HG03135 (cell line): Measurements from ENCODE around the gene PHLDB3.
"Not testable (repeated sequence)": the region's sequence is repeated elsewhere in the genome, so short reads cannot be mapped to it uniquely, and the experiment has no call there.

Experiments used
- ATAC-seq: cut with Tn5 transposase; IDR thresholded peaks from one replicate; pipeline ENCODE4 v1.9.1; 2021; ENCODE audit warnings: mild to moderate bottlenecking, moderate library complexity; ENCODE audit not compliant: unreplicated experiment

The PHLDB3 gene

DNA sequence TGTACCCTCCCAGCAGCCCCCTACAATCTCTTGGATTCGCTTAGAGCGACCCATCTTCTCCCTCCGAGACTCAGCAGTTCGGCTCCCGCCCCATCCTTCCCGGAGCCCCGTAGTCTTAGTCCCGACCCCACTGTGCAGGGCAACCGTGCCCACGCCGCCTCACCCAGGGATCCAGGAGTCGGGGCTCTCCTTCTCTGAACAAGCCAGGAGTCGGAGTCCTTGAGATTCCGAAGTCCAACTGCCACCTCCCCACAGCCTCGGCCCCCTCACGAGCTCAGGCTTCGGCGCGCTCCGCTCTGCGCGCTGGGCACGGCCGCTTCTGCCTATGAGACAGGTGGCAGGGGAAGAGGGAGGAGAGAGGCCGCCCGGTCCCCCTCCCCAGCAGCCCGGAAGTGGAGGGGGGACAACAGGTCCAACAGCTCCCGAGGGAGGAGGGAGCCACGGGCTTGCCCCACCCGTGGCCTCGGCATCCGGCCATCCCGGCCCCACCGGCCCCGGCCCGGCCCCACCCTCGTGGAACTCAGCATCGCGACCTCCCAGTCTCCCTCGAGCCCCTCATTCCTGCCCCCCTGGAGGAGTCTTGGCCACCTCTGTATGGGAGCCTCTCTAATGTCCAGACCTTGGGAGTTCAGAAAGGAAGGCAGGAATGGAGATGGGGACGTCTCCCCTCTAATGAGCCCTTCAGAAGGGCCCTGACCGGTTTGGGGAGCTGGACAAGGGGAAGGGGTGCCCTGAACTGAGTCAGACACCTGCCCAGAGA lies at the start of gene PHLDB3:
Gene PHLDB3, minus strand, starts transcription at position 321 of the 760 bp plus-strand sequence. CDS start 628 bp downstream, outside the sequence.
- peak; percentile 12 for ATAC-seq

DNA sequence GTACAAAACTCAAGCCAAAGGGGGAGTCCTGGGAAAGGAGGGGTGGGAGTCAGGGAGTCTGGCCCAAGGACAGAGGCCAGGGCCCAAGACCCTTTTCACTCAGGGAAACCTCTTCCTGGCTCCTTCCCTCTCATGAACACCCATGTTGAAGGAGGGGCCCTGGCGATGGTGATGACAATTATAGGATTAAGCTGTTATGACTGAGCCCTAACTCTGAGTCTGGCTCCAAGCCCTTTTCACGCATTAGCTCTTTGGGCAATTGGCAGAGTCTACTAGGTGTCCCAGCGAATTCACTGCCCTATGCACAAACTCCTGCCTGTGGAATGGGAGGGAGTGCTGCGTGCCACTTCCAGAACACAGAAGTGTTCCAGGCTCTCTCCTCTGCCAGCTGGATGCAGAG lies 49.1 kb upstream of the PHLDB3 start:
- ATAC-seq, result no peak

DNA sequence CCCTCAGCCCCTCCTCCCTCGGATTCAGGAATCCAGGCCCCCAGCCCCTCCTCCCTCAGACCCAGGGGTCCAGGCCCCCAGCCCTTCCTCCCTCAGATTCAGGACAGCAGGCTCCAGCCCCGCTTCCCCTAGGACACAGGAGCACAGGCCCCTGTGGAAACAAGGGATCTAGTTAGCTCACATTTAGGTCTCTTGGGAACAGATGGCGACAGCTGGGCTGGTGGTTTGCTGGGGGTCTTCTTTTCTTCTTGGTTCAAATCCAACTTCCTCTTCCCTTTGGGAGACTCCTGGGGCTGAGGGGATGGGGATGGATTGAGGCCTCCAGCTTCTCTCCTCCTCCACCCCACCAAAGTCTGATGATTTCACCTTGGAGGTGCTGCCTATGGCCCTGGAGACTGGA lies 48.1 kb upstream of the PHLDB3 start:
- ATAC-seq, result no peak

DNA sequence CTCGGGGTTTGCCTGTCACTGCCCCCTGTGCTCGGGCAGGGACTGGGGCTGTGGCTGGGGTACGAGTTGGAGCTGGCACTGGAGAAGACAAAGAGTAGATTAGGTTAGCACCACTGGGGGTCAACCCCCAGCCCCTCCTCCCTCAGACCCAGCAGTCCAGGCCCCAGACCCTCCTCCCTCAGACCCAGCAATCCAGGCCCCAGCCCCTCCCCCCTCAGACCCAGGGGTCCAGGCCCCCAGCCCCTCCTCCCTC lies 47.6 kb upstream of the PHLDB3 start:
- no peak for ATAC-seq

DNA sequence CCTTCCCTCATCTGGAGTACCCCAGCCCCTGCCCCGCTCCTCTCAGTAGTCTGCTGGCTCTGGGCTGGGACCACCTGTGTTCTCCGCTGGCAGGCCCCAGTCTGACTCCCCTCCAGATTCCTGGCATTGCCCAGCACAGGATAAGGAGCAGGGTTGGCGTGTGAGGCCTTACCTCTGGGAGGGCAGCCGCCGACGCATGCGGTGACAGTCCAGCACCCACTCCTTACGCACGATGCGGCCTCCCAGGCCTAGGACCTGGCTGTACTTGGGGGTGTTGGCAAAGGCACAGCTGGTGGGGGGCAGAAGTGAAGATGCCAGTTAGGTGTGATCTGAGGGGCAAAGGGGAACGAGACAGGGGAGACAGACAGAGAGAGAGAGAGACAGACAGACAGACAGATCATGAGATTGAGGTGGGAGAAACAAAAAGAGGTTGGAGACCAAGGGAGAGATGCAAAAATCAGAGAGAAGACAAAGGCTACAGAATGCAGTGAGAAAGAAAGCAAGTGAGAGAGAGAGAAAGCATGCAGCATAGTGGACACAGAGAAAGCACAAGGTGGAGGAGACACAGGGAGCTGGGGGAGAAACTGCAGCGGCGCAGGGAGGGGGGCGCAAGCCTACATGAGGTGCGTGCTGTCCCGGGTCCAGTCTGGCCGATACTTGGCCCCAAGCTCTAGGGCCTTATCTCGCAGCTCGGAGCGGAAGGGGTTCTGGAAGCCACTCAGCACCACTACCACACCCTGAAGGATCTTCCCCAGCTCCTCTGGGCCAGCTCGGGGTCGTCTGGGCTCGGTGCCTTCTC lies 47.1 kb upstream of the PHLDB3 start:
- ATAC-seq, result no peak

DNA sequence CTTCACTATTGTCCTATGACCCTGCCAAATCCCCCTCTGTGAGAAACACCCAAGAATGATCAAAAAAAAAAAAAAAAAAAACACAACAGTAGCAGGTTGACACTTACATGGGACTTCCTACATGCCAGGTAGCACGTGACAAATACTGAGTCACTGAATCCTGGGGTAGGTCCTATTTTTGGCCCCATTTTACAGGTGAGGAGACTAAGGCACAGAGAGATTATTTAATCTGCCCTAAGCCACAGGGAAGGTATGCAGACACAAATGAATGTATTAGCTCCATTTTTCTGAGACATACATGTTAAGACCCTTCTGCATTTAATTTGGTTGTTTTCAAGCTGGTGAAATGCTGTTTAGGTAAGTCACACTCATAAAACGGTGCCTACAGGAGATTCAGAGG lies 44.2 kb upstream of the PHLDB3 start:
- no peak for ATAC-seq

DNA sequence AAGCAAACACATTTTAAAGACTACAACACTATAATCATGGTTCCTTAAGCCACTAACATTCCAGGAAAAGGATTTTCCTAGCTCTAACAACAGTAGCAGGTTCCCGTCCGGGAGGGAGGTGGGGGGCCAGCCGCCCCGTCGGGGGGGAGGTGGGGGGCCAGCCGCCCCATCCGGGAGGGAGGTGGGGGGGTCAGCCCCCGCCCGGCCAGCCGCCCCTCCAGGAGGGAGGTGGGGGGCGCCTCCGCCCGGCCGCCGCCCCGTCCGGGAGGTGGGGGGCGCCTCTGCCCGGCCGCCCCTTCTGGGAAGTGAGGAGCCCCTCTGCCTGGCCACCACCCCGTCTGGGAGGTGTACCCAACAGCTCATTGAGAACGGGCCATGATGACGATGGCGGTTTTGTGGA lies 43.4 kb upstream of the PHLDB3 start:
- not testable (repeated sequence) for ATAC-seq

DNA sequence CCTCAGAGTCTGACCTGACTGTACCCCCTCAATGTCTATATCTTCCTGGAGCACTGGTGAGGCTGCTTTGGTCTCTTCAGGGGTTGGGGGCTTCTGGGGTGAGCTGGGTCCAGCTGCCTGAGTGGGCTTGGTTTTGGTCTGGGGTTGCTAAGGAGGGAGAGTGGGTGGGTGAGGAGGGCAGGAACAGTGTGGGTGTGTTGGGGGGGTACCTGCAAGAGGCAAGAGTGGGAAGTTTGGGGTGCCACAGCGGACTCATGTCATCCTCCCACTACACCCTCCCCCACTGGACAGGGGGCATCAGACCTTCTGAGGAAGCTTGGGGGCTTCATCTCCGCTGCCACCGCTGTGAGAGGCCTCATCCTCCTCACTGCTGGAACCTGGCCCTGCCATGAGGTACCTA lies 42.0 kb upstream of the PHLDB3 start:
- no peak for ATAC-seq

DNA sequence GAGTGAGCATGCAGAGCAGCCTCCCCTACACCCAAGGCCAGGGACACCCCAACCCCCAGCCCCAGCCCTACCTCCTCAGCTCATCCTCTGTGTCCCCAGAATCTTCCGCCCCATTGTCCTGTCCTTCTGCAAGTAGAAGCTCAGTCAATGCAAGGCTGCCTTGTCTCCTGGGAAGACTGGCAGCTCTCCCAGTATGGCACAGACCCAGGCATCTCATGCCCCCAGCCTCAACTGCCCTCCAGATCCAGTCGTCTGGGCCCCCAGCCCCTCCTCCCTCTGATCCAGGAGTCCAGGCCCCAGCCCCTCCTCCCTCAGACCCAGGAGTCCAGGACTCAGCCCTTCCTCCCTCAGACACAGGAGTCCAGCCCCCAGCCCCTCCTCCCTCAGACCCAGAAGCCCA lies 41.4 kb upstream of the PHLDB3 start:
- no peak for ATAC-seq

DNA sequence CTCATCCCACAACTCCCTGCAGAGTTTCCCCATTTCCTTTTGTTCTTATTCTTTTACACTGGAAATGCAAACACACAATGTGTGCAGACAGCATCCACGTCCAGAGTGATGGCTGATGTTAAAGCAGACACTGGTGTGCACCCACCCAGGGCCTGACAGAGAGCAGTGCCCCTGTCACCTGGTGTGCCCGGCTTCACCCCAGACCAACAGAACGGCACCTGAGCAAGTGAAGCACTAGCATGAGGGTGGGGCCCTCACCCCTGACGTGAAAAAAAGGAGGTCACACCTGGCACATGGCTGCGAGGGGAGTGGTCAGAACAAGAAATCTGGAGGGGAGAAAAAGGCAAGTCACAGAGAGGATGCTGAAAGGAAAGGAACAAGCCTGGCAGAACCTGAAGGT lies 40.7 kb upstream of the PHLDB3 start:
- ATAC-seq, result no peak

DNA sequence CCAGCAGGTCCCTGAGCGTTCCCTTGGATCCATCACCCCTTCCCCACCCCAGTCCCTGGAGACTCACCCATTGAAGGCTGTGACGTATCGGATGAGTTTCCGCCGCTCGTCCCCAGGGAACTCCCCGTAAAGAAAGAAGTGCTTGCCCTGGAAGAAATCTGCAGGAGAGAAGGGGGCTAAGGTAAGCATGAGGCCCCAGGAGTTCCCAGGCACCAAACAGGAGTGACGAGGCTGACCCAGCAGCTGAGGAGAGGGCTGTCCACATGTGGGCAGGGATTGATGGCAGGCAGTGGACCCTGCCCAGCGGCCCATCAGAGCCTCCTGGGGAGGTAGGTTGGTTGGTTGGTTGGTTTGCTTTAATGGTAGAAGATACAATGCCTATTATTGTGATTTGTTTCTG lies 39.5 kb upstream of the PHLDB3 start:
- no peak for ATAC-seq

DNA sequence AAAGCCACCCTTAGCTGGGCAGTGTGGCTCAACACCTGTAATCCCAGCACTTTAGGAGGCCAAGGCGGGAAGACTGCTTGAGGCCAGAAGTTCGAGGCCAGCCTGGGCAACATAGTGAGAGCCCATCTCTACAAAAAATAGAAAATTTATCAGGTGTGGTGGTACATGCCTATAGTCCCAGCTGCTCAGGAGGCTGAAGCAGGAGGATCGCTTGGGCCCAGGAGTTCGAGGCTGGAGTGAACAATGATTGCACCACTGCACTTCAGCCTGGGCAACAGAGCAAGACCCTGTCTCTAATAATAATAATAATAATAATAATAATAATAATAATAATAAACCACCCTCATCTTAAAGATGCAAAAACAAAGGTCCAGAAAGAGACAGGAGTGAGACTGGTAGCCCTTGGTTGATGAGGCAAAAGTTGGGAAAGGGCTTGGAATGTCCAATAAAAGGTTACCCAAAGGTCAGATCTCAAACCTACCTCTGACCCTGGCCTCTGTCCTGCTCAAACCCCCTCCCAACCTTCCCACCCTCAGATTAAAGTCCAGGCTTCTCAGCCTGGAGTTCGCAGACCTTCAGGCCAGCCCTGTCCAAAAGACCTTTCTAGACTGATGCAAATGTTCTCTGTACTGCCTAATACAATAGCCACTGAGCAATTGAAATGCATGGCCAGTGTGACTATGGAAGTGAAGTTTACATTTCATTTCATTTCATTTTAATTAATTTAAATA lies 37.5 kb upstream of the PHLDB3 start:
- no peak for ATAC-seq

DNA sequence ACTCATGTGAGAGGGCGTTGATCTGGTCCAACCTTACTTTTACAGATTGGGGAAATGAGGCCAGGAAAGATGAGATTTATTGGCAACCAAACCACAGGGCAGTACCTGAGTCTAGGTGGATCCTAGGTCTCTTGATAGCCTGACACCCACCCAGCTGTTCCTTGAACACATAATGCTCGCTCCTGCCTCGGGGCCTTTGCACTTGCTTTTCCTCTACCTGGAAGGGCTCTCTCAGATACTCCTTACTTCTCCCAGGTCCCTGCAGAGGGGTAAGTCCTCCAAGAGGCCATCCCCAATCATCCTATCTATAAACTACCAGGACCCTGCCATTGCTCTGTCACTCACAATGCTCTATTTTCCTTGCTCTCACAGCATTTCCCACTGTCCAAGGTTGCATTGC lies 35.8 kb upstream of the PHLDB3 start:
- ATAC-seq, result no peak

DNA sequence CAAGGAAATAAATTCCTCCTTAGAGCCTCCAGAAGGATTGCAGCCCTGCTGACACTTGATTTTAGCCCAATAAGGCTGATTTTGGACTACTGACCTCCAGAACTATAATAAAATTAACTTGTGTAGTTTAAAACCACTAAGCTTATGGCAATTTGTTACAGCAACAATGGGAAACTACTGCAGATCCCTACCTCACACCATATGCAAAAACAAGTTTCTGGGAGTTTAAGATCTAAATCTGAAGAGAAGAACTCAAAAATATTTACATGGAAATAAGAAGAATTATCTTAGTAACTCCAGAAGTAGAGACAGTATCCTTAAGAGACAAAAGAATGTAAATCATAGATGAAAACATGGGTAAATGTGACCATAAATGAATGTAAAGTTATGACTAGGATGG lies 34.4 kb upstream of the PHLDB3 start:
- ATAC-seq, result no peak

DNA sequence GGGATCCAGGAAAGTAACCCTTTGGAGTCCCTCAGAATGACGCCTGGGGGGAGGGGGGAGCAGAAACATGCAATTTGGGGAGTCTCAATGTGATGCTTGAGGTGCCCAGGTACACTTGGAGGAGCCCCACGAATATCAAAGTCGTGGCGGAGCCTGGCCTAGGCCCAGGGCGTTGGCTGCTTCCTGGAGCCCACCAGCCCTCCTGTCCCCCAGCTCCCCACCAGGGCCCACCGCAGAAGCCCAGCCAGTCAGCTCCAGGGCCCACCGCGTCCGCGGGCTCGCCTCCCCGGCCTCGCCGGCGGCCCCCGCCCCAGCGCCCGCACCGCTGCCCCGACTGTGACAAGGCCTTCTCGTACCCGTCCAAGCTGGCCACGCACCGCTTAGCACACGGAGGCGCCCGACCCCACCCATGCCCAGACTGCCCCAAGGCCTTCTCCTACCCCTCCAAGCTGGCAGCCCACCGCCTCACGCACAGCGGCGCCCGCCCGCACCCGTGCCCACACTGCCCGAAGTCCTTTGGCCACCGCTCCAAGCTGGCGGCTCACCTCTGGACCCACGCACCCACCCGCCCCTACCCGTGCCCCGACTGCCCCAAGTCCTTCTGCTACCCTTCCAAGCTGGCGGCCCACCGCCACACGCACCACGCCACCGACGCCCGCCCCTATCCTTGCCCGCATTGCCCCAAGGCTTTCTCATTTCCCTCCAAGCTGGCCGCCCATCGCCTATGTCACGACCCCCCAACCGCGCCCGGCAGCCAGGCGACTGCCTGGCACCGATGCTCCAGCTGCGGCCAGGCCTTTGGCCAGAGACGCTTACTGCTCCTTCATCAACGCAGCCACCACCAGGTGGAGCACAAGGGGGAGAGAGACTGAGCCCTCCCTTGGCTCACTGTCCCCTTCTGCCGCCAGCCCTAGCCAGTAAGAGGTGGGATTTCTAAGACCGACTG lies 30.5 kb upstream of the PHLDB3 start:
- ATAC-seq, result no peak

DNA sequence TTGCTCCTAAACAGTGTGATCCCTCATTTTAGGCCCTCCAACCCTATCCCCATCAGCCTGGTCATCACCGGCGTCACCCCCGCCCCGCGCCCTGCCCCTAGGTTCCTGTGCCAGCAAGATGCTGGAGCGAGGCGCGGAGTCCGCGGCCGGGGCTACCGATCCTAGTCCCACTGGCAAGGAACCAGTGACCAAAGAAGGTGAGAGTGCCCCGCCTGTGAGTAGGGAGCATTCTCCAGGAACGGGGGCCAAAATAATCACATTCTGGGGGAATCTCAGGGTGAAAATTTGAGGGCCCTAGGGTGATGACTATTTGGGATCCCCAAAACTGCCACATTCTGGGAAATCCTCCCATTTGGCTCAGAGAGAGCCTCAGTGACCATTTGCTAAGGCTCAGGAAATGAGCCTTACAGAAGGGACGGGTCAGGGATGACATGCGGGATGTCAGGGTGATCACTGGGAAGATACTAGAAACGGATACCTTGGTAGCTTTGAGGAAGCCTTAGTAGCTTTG lies 29.8 kb upstream of the PHLDB3 start:
- ATAC-seq, result no peak

DNA sequence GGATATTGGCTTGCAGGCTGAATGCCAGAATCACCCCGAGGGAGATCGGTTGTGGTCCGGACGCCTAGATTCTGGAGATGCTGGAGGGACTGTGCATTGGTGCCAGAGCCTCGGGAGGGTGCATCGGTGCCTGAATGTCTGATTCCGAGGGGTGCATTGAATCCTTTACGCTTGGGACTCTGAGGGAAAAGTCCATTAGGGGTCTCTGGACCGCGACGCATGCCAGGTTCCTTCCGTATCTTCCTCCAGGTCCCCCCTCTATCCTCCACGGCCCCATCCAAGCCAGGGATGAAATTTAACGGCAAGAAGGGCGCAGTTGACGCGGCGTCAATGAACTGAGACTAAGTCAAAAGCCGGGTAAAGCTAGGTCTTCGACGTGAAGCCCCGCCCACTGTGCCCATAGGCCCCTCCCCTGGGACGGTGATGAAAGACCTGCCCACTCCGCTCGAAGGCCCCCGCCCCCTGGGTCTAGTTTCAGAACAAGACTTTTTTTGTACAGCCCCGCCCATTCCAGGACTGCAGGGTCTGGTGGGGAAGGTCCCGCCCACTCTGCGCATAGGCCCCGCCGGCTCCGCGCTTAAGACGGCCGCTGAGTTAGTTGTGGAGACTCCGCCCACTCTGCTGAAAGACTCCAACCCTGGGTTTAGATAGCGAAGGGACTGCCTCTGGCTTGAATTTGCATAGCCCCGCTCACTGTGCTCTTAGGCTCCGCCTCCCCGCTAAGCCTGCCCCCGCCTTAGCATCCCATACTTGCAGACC lies 29.2 kb upstream of the PHLDB3 start:
- ATAC-seq, result peak; percentile 60

DNA sequence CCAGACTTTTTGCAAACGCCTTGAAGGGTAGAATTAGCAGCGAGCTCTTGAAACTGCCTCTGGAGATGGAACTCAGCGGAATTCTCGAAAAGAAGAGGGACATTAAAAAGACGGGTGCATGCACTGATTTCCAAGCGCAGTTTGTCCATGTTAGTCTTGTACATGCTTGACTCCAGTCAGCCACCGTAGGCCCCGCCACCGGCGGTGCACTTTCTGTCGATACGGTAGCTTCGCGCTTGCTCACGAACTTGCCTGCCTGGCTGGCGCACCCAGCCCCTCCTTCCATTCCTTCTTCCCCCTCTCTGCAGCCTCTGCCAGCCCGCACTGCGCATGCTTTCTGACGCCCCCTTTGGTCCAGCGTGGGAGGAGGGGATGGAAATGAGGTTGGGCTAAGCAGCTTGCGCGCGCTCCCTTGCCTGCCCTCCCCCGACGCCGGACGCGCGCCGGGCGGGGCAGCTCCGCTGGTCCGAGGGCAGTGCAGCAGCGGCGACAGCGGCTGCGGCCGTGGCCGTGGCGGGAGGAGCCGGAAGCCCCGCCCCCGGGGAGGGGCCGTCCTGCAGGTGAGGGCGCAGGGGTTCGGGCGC lies 28.5 kb upstream of the PHLDB3 start, which contains the start of gene ZNF575:
Gene ZNF575, plus strand, starts transcription at position 227 of the 584 bp plus-strand sequence. CDS start 1,235 bp downstream, outside the sequence.
- peak; percentile 50 for ATAC-seq

DNA sequence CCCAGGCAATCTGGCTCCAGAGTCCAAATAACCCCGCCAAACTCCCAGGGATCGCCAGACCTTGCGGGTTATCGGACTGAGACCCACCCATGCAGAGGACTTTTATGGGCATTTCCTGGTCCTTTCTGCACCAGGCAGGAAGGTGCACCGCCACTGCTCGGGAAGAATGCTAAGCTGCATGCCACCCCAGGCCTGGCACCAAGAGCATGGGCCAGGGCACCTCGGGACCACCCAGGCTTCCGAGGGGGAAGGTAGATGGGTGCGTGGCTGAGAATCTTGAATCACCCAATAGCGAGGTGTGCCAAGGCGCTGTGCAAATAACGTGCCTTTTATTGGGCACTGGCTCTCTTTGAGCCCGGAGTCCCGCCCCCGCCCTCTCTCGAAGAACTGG lies 28.0 kb upstream of the PHLDB3 start:
- ATAC-seq, result no peak
